T-helper 22 cell (primary cell): ENCODE data around the gene TPK1.

Experiments
- DNase-seq: peaks from one replicate; pipeline ENCODE4 v3.0.0-alpha.2; 2020; ENCODE audit warnings: low read depth

Gene TPK1

DNA sequence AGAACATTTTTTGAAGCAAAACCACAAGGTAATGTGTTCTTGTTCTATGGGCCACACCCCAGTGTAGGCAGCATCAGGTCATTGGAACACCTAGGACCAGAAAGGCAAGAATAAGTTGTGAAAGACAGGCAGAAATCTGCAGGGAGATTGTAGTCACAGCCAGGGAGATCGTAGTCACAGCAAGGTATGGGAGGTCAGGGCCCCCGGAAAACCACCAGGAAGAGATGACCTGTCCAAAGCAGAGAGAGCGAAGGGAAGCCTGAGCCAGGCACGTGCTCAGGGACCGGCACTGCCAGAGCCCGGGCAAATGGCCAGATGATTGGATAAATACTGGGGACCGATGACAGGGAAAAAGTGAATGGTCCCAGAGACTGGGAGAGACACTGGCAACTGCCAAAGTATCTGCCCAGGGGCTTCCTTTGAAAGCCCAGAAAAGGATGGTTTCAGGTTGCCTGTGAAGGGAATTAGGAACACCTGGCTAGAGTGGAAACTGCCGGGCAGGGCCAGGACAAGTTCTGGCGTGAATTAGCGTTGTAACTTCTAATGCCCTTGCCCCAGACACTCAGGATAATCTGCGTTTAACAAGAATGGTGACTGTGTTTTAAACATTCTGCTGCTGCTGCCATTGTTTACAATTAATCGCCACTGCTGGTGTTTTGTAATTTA, 428.5 kb downstream of the TPK1 start:
- no peak for DNase-seq

DNA sequence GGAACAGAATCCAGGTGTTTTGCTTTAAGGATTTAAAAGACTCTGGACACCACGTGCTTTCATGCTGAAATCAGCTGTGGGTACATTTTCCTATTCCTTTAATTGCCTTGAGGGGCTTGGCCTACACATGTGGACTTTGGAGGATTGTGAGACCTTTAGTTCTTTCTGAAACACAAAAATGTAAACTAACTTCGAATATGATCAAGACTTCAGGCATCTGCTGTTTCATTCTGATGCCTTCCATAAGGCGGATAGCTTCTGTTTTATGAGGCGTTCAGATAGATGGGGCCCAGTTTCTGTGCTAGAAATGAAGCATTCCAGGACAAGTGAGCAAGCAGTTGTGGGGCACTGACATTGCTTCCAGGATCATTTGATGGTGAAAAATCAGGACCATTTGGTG, 430.9 kb downstream of the TPK1 start:
- no peak for DNase-seq

DNA sequence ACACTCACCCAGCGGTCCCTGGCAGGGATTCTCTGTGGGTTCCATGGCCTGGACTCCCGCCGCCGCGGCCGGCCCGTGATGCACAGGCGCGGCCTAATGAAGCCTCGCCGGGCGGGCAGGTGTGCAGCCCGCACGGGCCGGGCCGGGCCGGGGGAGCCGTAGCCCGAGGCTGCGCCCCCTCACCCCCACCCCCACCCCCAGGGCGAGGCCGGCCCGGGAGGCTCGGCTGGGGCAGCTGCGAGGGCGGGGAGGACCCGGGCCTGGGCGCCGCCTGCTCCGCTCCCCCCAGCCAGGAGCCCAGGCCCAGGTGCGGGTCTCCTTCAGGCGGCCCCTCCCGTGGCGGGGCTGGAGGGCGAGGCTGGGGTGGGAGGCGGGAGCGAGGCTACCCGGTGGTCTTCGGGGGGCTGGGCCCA, 432.2 kb downstream of the TPK1 start, which contains the start of gene NOBOX:
NOBOX (minus strand) TSS at position 45 of the 413 bp plus-strand sequence.
- no peak for DNase-seq

DNA sequence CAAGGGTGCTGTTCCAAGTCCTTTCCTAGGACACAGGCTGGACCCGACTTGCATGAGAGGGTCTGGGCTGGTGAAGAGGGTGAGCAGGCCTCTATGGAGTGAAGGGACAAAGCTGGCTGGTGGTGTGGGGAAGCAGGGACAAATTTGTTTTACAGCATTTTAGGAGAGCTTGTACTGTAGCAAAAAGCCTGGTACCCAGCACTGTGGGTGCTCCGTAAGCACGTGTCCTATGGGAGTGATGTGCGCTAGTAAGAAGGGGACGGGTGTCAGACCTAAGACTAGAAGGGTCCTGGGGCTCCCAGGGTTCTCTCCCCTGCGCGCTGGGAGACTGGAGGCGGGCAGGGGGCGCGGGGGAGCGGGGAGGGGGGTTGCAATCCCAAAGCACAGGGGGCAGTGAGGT, 432.8 kb downstream of the TPK1 start:
- DNase-seq, result no peak
